ENCODE data around the gene TNIP3.

TNIP3 gene

GRCh38 chr4:121191361-121191760, 27.2 kb upstream of the TNIP3 start:
- H3K4me2 ChIP-seq (ENCODE audit: low read length), result no peak overlapping the region
- no peaks in the 10 kb centered on the region for H3K36me3 ChIP-seq (ENCODE audit: insufficient read depth, low read length)
- H3K9me3 ChIP-seq (replicated peaks; ENCODE audit: low read length), result no peaks in the 10 kb centered on the region
- H3K9ac ChIP-seq (ENCODE audit: low read depth, low read length), result no peak overlapping the region
- peaks cover 3% of the 10 kb centered on the region for H3K4me1 ChIP-seq (ENCODE audit: control insufficient read depth, insufficient read depth, low read length)
- no peak overlapping the region for H3K4me3 ChIP-seq (ENCODE audit: low read length)
- H3K27me3 ChIP-seq (ENCODE audit: control insufficient read depth, insufficient read depth, low read length), result peaks cover 4% of the 10 kb centered on the region

DNA sequence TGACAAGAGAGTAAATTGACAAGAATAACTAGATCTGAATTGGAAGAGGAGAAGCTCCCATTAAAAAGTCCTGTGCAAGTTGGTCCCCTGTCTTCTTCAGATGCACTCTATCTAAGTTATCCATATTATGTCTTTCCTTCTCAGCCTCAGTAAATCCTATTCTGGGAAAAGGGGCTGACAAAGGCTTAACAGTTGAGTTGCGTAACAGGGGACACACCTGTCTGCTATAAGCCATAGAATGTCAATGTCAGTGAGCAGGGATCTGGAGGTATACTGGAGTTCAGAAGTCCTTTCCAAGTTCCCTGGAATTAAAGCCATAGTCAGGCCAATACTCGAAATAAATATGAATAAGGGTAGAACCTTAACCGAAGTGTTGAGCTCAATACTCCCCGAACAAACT, 26.3 kb upstream of the TNIP3 start:
- H3K4me3 ChIP-seq (ENCODE audit: low read length), result no peak overlapping the region
- H3K4me2 ChIP-seq (ENCODE audit: low read length), result no peak overlapping the region
- H3K4me1 ChIP-seq (ENCODE audit: control insufficient read depth, insufficient read depth, low read length), result peaks cover 3% of the 10 kb centered on the region
- no peak overlapping the region for H3K9ac ChIP-seq (ENCODE audit: low read depth, low read length)
- no peaks in the 10 kb centered on the region for H3K36me3 ChIP-seq (ENCODE audit: insufficient read depth, low read length)
- peaks cover 4% of the 10 kb centered on the region for H3K27me3 ChIP-seq (ENCODE audit: control insufficient read depth, insufficient read depth, low read length)
- H3K9me3 ChIP-seq (replicated peaks; ENCODE audit: low read length), result no peaks in the 10 kb centered on the region

DNA sequence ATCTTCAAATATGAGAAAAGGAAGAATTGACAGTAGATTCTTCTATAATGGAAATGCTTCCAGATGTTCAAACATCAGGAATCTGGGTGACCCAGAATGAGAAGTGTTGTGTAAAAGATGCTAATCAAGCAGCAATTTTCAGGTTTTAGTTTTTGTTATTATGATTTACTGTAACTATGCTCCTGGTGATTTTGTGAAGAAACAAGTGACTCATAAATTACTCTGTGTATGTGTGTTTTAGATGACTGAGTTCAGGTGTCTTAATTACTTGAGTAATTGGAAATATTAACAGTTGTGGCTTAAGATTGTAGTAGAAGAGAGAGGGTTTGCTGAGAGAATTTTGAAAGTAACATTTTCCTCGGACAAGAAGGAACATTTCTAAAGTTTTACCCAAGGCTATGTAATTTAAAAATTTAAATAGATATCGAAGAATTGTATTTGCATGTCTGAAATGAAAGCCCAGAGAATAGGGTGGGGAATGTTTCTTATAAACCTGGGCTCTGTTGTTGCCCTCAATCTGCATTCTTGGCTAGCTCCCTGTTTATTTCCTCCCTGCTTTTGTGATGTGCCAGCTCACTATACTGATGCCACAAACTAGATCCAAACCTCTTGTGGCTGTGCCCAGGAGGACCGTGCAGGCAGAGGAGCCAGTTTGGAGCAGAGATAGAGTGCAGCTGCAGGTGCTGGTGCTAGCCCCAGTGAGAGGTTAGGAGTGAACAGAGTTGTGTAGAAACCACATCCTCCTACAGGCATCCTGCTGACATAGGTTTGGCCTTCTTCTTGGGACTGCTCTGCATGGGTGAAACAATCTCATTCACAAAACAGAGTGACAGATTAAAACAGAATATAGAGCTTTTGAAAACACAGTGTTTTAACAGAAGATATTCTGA, 25.4 kb upstream of the TNIP3 start:
- H3K9ac ChIP-seq (ENCODE audit: low read depth, low read length), result no peak overlapping the region
- no peak overlapping the region for H3K4me2 ChIP-seq (ENCODE audit: low read length)
- H3K4me1 ChIP-seq (ENCODE audit: control insufficient read depth, insufficient read depth, low read length), result peaks cover 3% of the 10 kb centered on the region
- H3K36me3 ChIP-seq (ENCODE audit: insufficient read depth, low read length), result no peaks in the 10 kb centered on the region
- H3K4me3 ChIP-seq (ENCODE audit: low read length), result no peak overlapping the region
- peaks cover 4% of the 10 kb centered on the region for H3K27me3 ChIP-seq (ENCODE audit: control insufficient read depth, insufficient read depth, low read length)
- no peaks in the 10 kb centered on the region for H3K9me3 ChIP-seq (replicated peaks; ENCODE audit: low read length)

DNA sequence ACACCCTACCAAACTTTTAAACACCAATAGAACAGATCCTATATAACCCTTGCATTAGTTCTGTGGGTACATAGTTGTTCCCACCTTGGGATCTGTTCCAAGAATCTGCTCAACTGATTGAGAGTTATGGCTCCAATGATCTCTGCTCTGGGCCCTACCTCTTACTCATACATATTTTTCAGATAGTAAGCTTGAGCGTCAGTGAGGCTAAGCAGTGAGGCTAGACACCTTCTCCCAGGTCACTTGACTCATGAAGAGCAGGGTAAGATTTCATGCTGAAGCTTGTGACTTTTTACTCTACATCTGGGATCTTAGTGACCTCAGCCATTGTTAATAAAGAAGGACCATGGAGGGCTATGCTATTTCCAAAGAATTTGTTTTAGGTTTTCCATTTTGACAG, 23.1 kb upstream of the TNIP3 start:
- peaks cover 7% of the 10 kb centered on the region for H3K4me1 ChIP-seq (ENCODE audit: control insufficient read depth, insufficient read depth, low read length)
- H3K4me3 ChIP-seq (ENCODE audit: low read length), result no peak overlapping the region
- no peaks in the 10 kb centered on the region for H3K9me3 ChIP-seq (replicated peaks; ENCODE audit: low read length)
- H3K36me3 ChIP-seq (ENCODE audit: insufficient read depth, low read length), result no peaks in the 10 kb centered on the region
- H3K9ac ChIP-seq (ENCODE audit: low read depth, low read length), result no peak overlapping the region
- H3K4me2 ChIP-seq (ENCODE audit: low read length), result no peak overlapping the region
- H3K27me3 ChIP-seq (ENCODE audit: control insufficient read depth, insufficient read depth, low read length), result peaks cover 4% of the 10 kb centered on the region

GRCh38 chr4:121185960-121186359, 21.8 kb upstream of the TNIP3 start:
- Histone ChIP-seq H3K27me3 (ENCODE audit: control insufficient read depth, insufficient read depth, low read length) (peaks cover 4% of the 10 kb centered on the region), H3K9ac (ENCODE audit: low read depth, low read length) (no peak overlapping the region), H3K4me3 (ENCODE audit: low read length) (no peak overlapping the region), H3K4me2 (ENCODE audit: low read length) (no peak overlapping the region), H3K9me3 (replicated peaks; ENCODE audit: low read length) (no peaks in the 10 kb centered on the region), H3K36me3 (ENCODE audit: insufficient read depth, low read length) (no peaks in the 10 kb centered on the region), H3K4me1 (ENCODE audit: control insufficient read depth, insufficient read depth, low read length) (peaks cover 8% of the 10 kb centered on the region)

- Histone ChIP-seq H3K4me2 (ENCODE audit: low read length) (no peak overlapping the region), H3K9me3 (replicated peaks; ENCODE audit: low read length) (no peaks in the 10 kb centered on the region), H3K4me1 (ENCODE audit: control insufficient read depth, insufficient read depth, low read length) (peaks cover 8% of the 10 kb centered on the region), H3K9ac (ENCODE audit: low read depth, low read length) (no peak overlapping the region), H3K36me3 (ENCODE audit: insufficient read depth, low read length) (no peaks in the 10 kb centered on the region), H3K4me3 (ENCODE audit: low read length) (no peak overlapping the region), H3K27me3 (ENCODE audit: control insufficient read depth, insufficient read depth, low read length) (no peaks in the 10 kb centered on the region)
Observed at GRCh38 chr4:121183989-121184388, 19.9 kb upstream of the TNIP3 start.

DNA sequence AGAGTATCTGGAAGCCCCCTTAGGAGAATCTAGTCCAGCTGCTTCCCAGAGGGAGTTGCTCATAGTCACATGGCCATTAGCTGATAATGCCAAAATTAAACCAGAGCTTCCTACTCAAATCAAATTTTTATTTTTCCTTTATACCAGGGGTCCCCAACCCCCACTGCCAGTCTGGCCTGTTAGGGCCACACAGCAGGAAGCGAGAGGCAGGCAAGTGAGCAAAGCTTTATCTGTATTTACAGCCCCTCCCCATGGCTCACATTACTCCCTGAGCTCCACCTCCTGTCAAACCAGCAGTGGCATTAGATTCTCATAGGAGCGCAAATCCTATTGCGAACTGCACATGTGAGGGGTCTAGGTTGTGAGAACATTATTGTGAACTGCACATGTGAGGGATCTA, 19.2 kb upstream of the TNIP3 start:
- Histone ChIP-seq H3K9ac (ENCODE audit: low read depth, low read length) (no peak overlapping the region), H3K4me2 (ENCODE audit: low read length) (no peak overlapping the region), H3K9me3 (replicated peaks; ENCODE audit: low read length) (no peaks in the 10 kb centered on the region), H3K4me3 (ENCODE audit: low read length) (no peak overlapping the region), H3K4me1 (ENCODE audit: control insufficient read depth, insufficient read depth, low read length) (peaks cover 8% of the 10 kb centered on the region), H3K27me3 (ENCODE audit: control insufficient read depth, insufficient read depth, low read length) (no peaks in the 10 kb centered on the region), H3K36me3 (ENCODE audit: insufficient read depth, low read length) (no peaks in the 10 kb centered on the region)

- no peak overlapping the region for H3K4me3 ChIP-seq (ENCODE audit: low read length)
Observed at GRCh38 chr4:121182296-121182695, 18.2 kb upstream of the TNIP3 start.

GRCh38 chr4:121181493-121181892, 17.4 kb upstream of the TNIP3 start:
- Histone ChIP-seq H3K4me1 (ENCODE audit: control insufficient read depth, insufficient read depth, low read length) (peaks cover 8% of the 10 kb centered on the region), H3K9ac (ENCODE audit: low read depth, low read length) (no peak overlapping the region), H3K27me3 (ENCODE audit: control insufficient read depth, insufficient read depth, low read length) (no peaks in the 10 kb centered on the region), H3K4me2 (ENCODE audit: low read length) (no peak overlapping the region), H3K36me3 (ENCODE audit: insufficient read depth, low read length) (no peaks in the 10 kb centered on the region), H3K9me3 (replicated peaks; ENCODE audit: low read length) (no peaks in the 10 kb centered on the region), H3K4me3 (ENCODE audit: low read length) (no peak overlapping the region)

More at GRCh38 chr4:121182296-121182695, 18.2 kb upstream of the TNIP3 start:
- Histone ChIP-seq H3K4me2 (ENCODE audit: low read length) (peak overlapping the region; percentile 54), H3K4me1 (ENCODE audit: control insufficient read depth, insufficient read depth, low read length) (peaks cover 8% of the 10 kb centered on the region), H3K36me3 (ENCODE audit: insufficient read depth, low read length) (no peaks in the 10 kb centered on the region), H3K9ac (ENCODE audit: low read depth, low read length) (no peak overlapping the region), H3K9me3 (replicated peaks; ENCODE audit: low read length) (no peaks in the 10 kb centered on the region), H3K27me3 (ENCODE audit: control insufficient read depth, insufficient read depth, low read length) (no peaks in the 10 kb centered on the region)

- Histone ChIP-seq H3K4me2 (ENCODE audit: low read length) (no peak overlapping the region), H3K9ac (ENCODE audit: low read depth, low read length) (no peak overlapping the region), H3K27me3 (ENCODE audit: control insufficient read depth, insufficient read depth, low read length) (no peaks in the 10 kb centered on the region), H3K4me1 (ENCODE audit: control insufficient read depth, insufficient read depth, low read length) (peaks cover 8% of the 10 kb centered on the region), H3K36me3 (ENCODE audit: insufficient read depth, low read length) (no peaks in the 10 kb centered on the region), H3K4me3 (ENCODE audit: low read length) (no peak overlapping the region), H3K9me3 (replicated peaks; ENCODE audit: low read length) (no peaks in the 10 kb centered on the region)
Observed at GRCh38 chr4:121180558-121180957, 16.4 kb upstream of the TNIP3 start.

- H3K4me2 ChIP-seq (ENCODE audit: low read length), result no peak overlapping the region
- peaks cover 6% of the 10 kb centered on the region for H3K4me1 ChIP-seq (ENCODE audit: control insufficient read depth, insufficient read depth, low read length)
- no peaks in the 10 kb centered on the region for H3K27me3 ChIP-seq (ENCODE audit: control insufficient read depth, insufficient read depth, low read length)
Observed at GRCh38 chr4:121177246-121178137, 13.4 kb upstream of the TNIP3 start.

More at GRCh38 chr4:121177246-121178137, 13.4 kb upstream of the TNIP3 start:
- Histone ChIP-seq H3K36me3 (ENCODE audit: insufficient read depth, low read length) (no peaks in the 10 kb centered on the region), H3K9me3 (replicated peaks; ENCODE audit: low read length) (no peaks in the 10 kb centered on the region), H3K9ac (ENCODE audit: low read depth, low read length) (no peak overlapping the region), H3K4me3 (ENCODE audit: low read length) (no peak overlapping the region)
